ENCODE data around the gene NLRC3. TPM values are rescaled to one million over a fixed set of nuclear protein-coding genes. Genes with fewer than 3 reads are reported as not detected.
A peak's percentile ranks its signal among the peaks of the same experiment; 100 is the strongest.

The NLRC3 gene
- total RNA-seq, 6 experiments from 2014 or later, result 0.53 to 1.2 (median 0.64) TPM

- DNase-seq (no peak), ATAC-seq (no peak)
- Histone ChIP-seq H3K4me1 (peaks cover 0 to 12% (median 6%) of the 10 kb centered on the region in 4 donors), H3K27me3 (no peaks in the 10 kb centered on the region), H3K27ac (no peak overlapping the region), H3K4me3 (no peak overlapping the region), H3K9me3 (no peaks in the 10 kb centered on the region), H3K36me3 (peaks cover 0 to 6% (median under 1%) of the 10 kb centered on the region in 4 donors)
- TF ChIP-seq CTCF (IDR thresholded peaks at IDR 0.05) (no peak), POLR2A (IDR thresholded peaks at IDR 0.05) (no peak)
- 86% methylated on average over 4 of the region's 4 CpGs for WGBS (ENCODE audit: insufficient coverage, low coverage, low lambda C conversion rate, missing lambda C conversion rate)
- intact Hi-C loops (cut with DNase I), result no loop called here
Observed at GRCh38 chr16:3538222-3538621, 39.0 kb downstream of the NLRC3 start.

GRCh38 chr16:3536851-3537250 lies 40.4 kb downstream of the NLRC3 start:
- peak in 1 of 3 donors; percentile 67 for DNase-seq
- Histone ChIP-seq H3K27me3 (no peaks in the 10 kb centered on the region), H3K4me1 (peaks cover 0 to 12% (median 6%) of the 10 kb centered on the region in 4 donors), H3K4me3 (no peak overlapping the region), H3K9me3 (no peaks in the 10 kb centered on the region), H3K27ac (peak overlapping the region in 1 of 3 donors; percentile 44), H3K36me3 (peaks cover 0 to 12% (median under 1%) of the 10 kb centered on the region in 4 donors)
- TF ChIP-seq CTCF (IDR thresholded peaks at IDR 0.05) (no peak), POLR2A (IDR thresholded peaks at IDR 0.05) (no peak)
- peak; percentile 53 to 92 (median 70) for ATAC-seq
- WGBS (ENCODE audit: insufficient coverage, low coverage, low lambda C conversion rate, missing lambda C conversion rate), result 50% methylated on average over 4 of the region's 4 CpGs
- intact Hi-C loops (cut with DNase I), result no loop called here

- peak overlapping the region in 1 of 3 donors; percentile 44 for H3K27ac ChIP-seq
- H3K27me3 ChIP-seq, result no peaks in the 10 kb centered on the region
- peaks cover 0 to 12% (median under 1%) of the 10 kb centered on the region in 4 donors for H3K36me3 ChIP-seq
- no peaks in the 10 kb centered on the region for H3K9me3 ChIP-seq
- TF ChIP-seq CTCF (IDR thresholded peaks at IDR 0.05) (no peak), POLR2A (IDR thresholded peaks at IDR 0.05) (no peak)
- peak; percentile 73 to 86 (median 74) for ATAC-seq
- no peak overlapping the region for H3K4me3 ChIP-seq
- H3K4me1 ChIP-seq, result peaks cover 0 to 12% (median 6%) of the 10 kb centered on the region in 4 donors
- no peak for DNase-seq
- intact Hi-C loops (cut with DNase I), result no loop called here
- WGBS (ENCODE audit: insufficient coverage, low coverage, low lambda C conversion rate, missing lambda C conversion rate), result 62% methylated on average over 3 of the region's 3 CpGs
Observed at GRCh38 chr16:3536271-3536731, 40.9 kb downstream of the NLRC3 start.

GRCh38 chr16:3534126-3534525 lies 43.1 kb downstream of the NLRC3 start:
- Histone ChIP-seq H3K9me3 (no peaks in the 10 kb centered on the region), H3K27ac (no peak overlapping the region), H3K36me3 (peaks cover 0 to 20% (median 3%) of the 10 kb centered on the region in 4 donors), H3K27me3 (no peaks in the 10 kb centered on the region), H3K4me3 (no peak overlapping the region), H3K4me1 (peaks cover 0 to 12% (median 6%) of the 10 kb centered on the region in 4 donors)
- DNase-seq (no peak), ATAC-seq (no peak)
- WGBS (ENCODE audit: insufficient coverage, low coverage, low lambda C conversion rate, missing lambda C conversion rate), result 92% methylated on average over 4 of the region's 10 CpGs
- no peak for TF ChIP-seq CTCF (IDR thresholded peaks at IDR 0.05)
- intact Hi-C loops (cut with DNase I), result no loop called here

Measured in right lobe of liver (tissue), 6 donors.